22Rv1 (cell line): ENCODE results near the gene AGT.
A peak's percentile ranks its signal among the peaks of the same experiment; 100 is the strongest.

ENCODE experiments used
- H3K27ac ChIP-seq: fragments of 450-650 bp; 2 replicates; pipeline ENCODE4 v1.5.1; 2017
- CTCF ChIP-seq: fragments of 450-650 bp; IDR thresholded peaks from 2 replicates; pipeline ENCODE4 v1.5.1; 2017; ENCODE audit warnings: mild to moderate bottlenecking
- ZFX ChIP-seq: fragments of 450-650 bp; IDR thresholded peaks from 2 replicates; pipeline ENCODE4 v1.6.1; 2017; ENCODE audit warnings: antibody characterized with exemption, borderline replicate concordance

Gene AGT

GRCh38 chr1:230682882-230683610 lies 30.9 kb downstream of the AGT start:
- TF ChIP-seq CTCF, result no peak
- no peak overlapping the region for H3K27ac ChIP-seq

- no peak for TF ChIP-seq CTCF
- no peak for TF ChIP-seq ZFX
- H3K27ac ChIP-seq, result no peak overlapping the region; the same call in 1 of the 2 replicates
These were observed 31.6 kb downstream of the AGT start for GRCh38 chr1:230682274-230682673.

GRCh38 chr1:230681599-230681998 lies 32.3 kb downstream of the AGT start:
- TF ChIP-seq CTCF (no peak), ZFX (no peak)

GRCh38 chr1:230680300-230681025 lies 33.5 kb downstream of the AGT start:
- H3K27ac ChIP-seq, result peak overlapping the region; percentile 2; the same call in 1 of the 2 replicates

More at GRCh38 chr1:230681599-230681998, 32.3 kb downstream of the AGT start:
- H3K27ac ChIP-seq, result peak overlapping the region; percentile 2; the same call in 1 of the 2 replicates

GRCh38 chr1:230679825-230680224 lies 34.1 kb downstream of the AGT start:
- H3K27ac ChIP-seq, result no peak overlapping the region
- TF ChIP-seq CTCF (no peak), ZFX (no peak)

More at GRCh38 chr1:230680300-230681025, 33.5 kb downstream of the AGT start:
- TF ChIP-seq CTCF, result no peak
- no peak for TF ChIP-seq ZFX

GRCh38 chr1:230679192-230679591 lies 34.7 kb downstream of the AGT start:
- TF ChIP-seq ZFX, result no peak
- no peak for TF ChIP-seq CTCF
- no peak overlapping the region for H3K27ac ChIP-seq

- TF ChIP-seq ZFX (no peak), CTCF (no peak)
- no peak overlapping the region for H3K27ac ChIP-seq
These were observed 36.7 kb downstream of the AGT start for GRCh38 chr1:230677200-230677599.
